ENCODE data around the gene HOOK1.

- TF ChIP-seq SMC3 (IDR thresholded peaks at IDR 0.05; ENCODE audit: low read length) (no peak), PATZ1 (CRISPR knock-in tag; IDR thresholded peaks at IDR 0.05) (no peak), ATF7 (IDR thresholded peaks at IDR 0.05) (no peak), ATF7 (CRISPR knock-in tag; IDR thresholded peaks at IDR 0.05) (no peak), NR2C2 (CRISPR knock-in tag; IDR thresholded peaks at IDR 0.05; ENCODE audit: borderline replicate concordance) (no peak), KLF11 (CRISPR knock-in tag; IDR thresholded peaks at IDR 0.05) (no peak), POLR2A (IDR thresholded peaks at IDR 0.05; ENCODE audit: insufficient read depth in 1 of 2, low read depth in 2 of 2, low read length in 2 of 2) (no peak), EZH2 (conservative IDR thresholded peaks at IDR 0.05; ENCODE audit: low read depth, low read length) (no peak), ELF4 (CRISPR knock-in tag; IDR thresholded peaks at IDR 0.05; ENCODE audit: borderline replicate concordance) (no peak), TCF12 (IDR thresholded peaks at IDR 0.05) (no peak), TCF12 (CRISPR knock-in tag; IDR thresholded peaks at IDR 0.05) (no peak), ZNF30 (CRISPR knock-in tag; IDR thresholded peaks at IDR 0.05) (no peak), ZFP1 (CRISPR knock-in tag; IDR thresholded peaks at IDR 0.05) (no peak), TAF1 (CRISPR knock-in tag; IDR thresholded peaks at IDR 0.05) (no peak), POLR2AphosphoS5 (IDR thresholded peaks at IDR 0.05; ENCODE audit: low read depth, low read length) (no peak)
- TF ChIP-seq, protein P1, sequence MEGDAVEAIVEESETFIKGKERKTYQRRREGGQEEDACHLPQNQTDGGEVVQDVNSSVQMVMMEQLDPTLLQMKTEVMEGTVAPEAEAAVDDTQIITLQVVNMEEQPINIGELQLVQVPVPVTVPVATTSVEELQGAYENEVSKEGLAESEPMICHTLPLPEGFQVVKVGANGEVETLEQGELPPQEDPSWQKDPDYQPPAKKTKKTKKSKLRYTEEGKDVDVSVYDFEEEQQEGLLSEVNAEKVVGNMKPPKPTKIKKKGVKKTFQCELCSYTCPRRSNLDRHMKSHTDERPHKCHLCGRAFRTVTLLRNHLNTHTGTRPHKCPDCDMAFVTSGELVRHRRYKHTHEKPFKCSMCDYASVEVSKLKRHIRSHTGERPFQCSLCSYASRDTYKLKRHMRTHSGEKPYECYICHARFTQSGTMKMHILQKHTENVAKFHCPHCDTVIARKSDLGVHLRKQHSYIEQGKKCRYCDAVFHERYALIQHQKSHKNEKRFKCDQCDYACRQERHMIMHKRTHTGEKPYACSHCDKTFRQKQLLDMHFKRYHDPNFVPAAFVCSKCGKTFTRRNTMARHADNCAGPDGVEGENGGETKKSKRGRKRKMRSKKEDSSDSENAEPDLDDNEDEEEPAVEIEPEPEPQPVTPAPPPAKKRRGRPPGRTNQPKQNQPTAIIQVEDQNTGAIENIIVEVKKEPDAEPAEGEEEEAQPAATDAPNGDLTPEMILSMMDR (CRISPR knock-in tag; IDR thresholded peaks at IDR 0.05), result no peak
These were observed 9.2 kb upstream of the HOOK1 start for GRCh38 chr1:59805554-59805953.

All from HepG2 (cell line).